Vagina (tissue), 2 donors: ENCODE results near the gene NPBWR2. TPM values are rescaled to one million over a fixed set of nuclear protein-coding genes. Genes with fewer than 3 reads are reported as not detected.

Experiments
- DNase-seq, 2 donors: peaks; one replicate each; pipeline ENCODE4 v3.0.0-alpha.2; 2017; ENCODE audit errors: extremely low spot score in 2 of 2
- H3K27ac ChIP-seq: fragments of 200-600 bp; sonication (generic); one replicate; pipeline ENCODE4 v1.5.1; 2019
- H3K27me3 ChIP-seq: fragments of 200-600 bp; sonication (generic); one replicate; pipeline ENCODE4 v1.5.1; 2019
- H3K36me3 ChIP-seq, 2 donors: fragments of 200-600 bp; sonication (generic); one replicate each; pipeline ENCODE4 v1.5.1; 2017 to 2019
- H3K4me1 ChIP-seq: fragments of 200-600 bp; sonication (generic); one replicate; pipeline ENCODE4 v1.5.1; 2019
- H3K4me3 ChIP-seq, 2 donors: fragments of 200-600 bp; sonication (generic); 1 replicate in 1 of 2; 2 replicates in 1 of 2; pipeline ENCODE4 v1.5.1; 2016 to 2019
- H3K9me3 ChIP-seq: fragments of 200-600 bp; sonication (generic); one replicate; pipeline ENCODE4 v1.5.1; 2019
- POLR2A ChIP-seq, 2 donors: fragments of 450-650 bp; IDR thresholded peaks; one replicate each; pipeline ENCODE4 v1.6.1; 2017; ENCODE audit warnings: antibody characterized with exemption in 2 of 2, mild to moderate bottlenecking in 2 of 2, moderate library complexity in 2 of 2
- POLR2AphosphoS5 ChIP-seq, 2 donors: sonication (generic); formaldehyde crosslinking; IDR thresholded peaks; one replicate each; pipeline ENCODE4 v1.9.0; 2017; ENCODE audit warnings: antibody characterized with exemption in 2 of 2, mild to moderate bottlenecking in 2 of 2, low read depth in 1 of 2; ENCODE audit not compliant: insufficient read depth in 1 of 2
- intact Hi-C: fragments of 100-400 bp; cut with DNase I; formaldehyde crosslinking; loops from one replicate; pipeline ENCODE4 v1.15.1; 2023
- total RNA-seq: library from RNA; depleted of rRNA; stranded (reverse); fragments of >200 nt; gene quantifications from one replicate; pipeline ENCODE4 v1.2.3, GENCODE V29; 2016
- TF ChIP-seq, protein P1 (sequence below), 3 experiments: fragments of 450-650 bp in 2 of 3; fragments of 200-600 bp in 1 of 3; sonication (generic) in 1 of 3; IDR thresholded peaks; one replicate each; pipeline ENCODE4 v1.5.1; 2017 to 2019; ENCODE audit warnings: antibody characterized with exemption in 3 of 3, mild to moderate bottlenecking in 2 of 3, moderate library complexity in 2 of 3

The NPBWR2 gene
- total RNA-seq, 1 donor from 2014 or later = not detected

DNA sequence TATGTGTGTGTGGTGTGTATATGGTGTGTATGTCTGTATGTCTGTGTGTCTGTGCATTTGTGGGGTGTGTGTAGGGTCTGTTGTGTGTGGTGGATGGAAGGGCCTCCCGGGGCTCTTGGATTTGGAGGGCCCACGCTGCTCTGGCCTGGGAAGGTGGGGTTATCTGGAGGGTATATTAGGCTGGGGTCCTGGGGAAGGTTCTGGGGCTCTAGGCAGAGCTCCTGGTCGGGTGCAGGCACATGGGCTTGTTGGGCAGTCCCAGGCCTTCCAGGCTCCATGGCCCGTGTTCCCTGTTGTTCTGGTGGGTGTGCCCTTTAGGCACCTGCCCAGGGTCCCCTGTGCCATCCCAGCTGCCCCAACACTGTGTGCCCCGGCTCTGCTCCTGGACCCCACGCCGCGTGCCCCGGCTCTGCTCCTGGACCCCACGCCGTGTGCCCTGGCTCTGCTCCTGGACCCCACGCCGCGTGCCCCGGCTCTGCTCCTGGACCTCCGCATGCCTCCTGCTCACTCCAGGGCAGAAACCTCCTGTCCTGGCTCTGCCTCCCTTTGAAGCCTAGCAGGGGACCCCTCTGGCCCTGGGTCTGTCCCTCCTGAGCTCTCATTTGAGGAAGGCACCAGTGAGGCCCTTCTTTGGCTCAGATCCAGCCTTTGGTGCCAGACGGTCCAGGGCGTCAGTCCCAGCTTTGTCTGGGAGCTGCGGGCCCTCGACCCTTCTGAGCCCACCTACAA lies 46.7 kb upstream of the NPBWR2 start:
- H3K27me3 ChIP-seq = no peaks in the 10 kb centered on the region
- no peak for DNase-seq
- intact Hi-C loops = no loop called here
- H3K9me3 ChIP-seq = no peaks in the 10 kb centered on the region
- H3K27ac ChIP-seq = no peak overlapping the region
- TF ChIP-seq, protein P1, sequence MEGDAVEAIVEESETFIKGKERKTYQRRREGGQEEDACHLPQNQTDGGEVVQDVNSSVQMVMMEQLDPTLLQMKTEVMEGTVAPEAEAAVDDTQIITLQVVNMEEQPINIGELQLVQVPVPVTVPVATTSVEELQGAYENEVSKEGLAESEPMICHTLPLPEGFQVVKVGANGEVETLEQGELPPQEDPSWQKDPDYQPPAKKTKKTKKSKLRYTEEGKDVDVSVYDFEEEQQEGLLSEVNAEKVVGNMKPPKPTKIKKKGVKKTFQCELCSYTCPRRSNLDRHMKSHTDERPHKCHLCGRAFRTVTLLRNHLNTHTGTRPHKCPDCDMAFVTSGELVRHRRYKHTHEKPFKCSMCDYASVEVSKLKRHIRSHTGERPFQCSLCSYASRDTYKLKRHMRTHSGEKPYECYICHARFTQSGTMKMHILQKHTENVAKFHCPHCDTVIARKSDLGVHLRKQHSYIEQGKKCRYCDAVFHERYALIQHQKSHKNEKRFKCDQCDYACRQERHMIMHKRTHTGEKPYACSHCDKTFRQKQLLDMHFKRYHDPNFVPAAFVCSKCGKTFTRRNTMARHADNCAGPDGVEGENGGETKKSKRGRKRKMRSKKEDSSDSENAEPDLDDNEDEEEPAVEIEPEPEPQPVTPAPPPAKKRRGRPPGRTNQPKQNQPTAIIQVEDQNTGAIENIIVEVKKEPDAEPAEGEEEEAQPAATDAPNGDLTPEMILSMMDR (IDR thresholded peaks at IDR 0.05) = no peak
- TF ChIP-seq POLR2AphosphoS5 (IDR thresholded peaks at IDR 0.05; ENCODE audit: insufficient read depth in 1 of 2, low read depth in 1 of 2) = no peak
- no peak for TF ChIP-seq POLR2A (IDR thresholded peaks at IDR 0.05)
- no peaks in the 10 kb centered on the region for H3K36me3 ChIP-seq
- no peak overlapping the region for H3K4me3 ChIP-seq
- H3K4me1 ChIP-seq = no peaks in the 10 kb centered on the region

DNA sequence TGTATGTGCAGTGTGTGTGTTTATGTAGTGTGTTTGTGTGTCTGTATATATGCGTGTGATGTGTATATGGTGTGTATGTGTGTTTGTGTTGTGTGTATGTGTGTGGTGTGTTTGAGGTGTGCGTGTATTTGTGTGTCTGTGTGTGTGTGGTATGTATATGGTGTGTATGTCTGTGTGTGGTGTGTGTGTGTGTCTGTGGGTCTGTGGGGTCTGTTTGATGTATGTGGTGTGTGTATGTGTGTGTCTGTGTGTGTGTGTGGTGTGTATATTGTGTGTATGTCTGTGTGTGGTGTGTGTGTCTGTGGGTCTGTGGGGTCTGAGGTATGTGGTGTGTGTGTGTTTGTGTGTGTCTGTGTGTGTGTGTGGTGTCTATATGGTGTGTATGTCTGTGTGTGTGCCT lies 46.0 kb upstream of the NPBWR2 start:
- Histone ChIP-seq H3K27ac (no peak overlapping the region), H3K4me1 (no peaks in the 10 kb centered on the region), H3K27me3 (no peaks in the 10 kb centered on the region), H3K4me3 (no peak overlapping the region), H3K36me3 (no peaks in the 10 kb centered on the region), H3K9me3 (no peaks in the 10 kb centered on the region)
- TF ChIP-seq, protein P1 (IDR thresholded peaks at IDR 0.05) = no peak
- TF ChIP-seq POLR2AphosphoS5 (IDR thresholded peaks at IDR 0.05; ENCODE audit: insufficient read depth in 1 of 2, low read depth in 1 of 2) = no peak
- TF ChIP-seq POLR2A (IDR thresholded peaks at IDR 0.05) = no peak
- DNase-seq = no peak
- intact Hi-C loops = no loop called here

DNA sequence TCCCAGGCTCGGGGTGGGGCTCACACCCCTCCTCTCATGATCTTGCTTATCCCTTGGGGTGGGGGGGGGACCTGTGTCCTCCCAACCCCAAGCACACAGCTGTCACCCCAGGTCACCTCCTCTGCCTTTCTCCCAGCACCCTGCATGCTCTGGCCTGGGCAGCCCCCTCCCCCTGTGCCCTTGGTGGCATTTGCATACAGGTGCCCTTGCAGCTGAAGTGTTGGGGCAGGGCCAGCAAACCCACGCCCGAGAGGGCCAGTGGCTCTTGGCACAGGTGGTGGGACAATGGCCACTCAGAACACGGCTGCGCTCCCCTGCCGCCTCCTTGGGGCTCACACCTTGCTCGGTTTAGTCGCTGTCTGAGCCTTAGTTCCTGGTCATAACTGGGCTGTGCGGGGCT lies 45.5 kb upstream of the NPBWR2 start:
- TF ChIP-seq POLR2AphosphoS5 (IDR thresholded peaks at IDR 0.05; ENCODE audit: insufficient read depth in 1 of 2, low read depth in 1 of 2) (no peak), POLR2A (IDR thresholded peaks at IDR 0.05) (no peak)
- TF ChIP-seq, protein P1 (IDR thresholded peaks at IDR 0.05) = no peak
- Histone ChIP-seq H3K9me3 (no peaks in the 10 kb centered on the region), H3K27me3 (no peaks in the 10 kb centered on the region), H3K36me3 (no peaks in the 10 kb centered on the region), H3K27ac (no peak overlapping the region), H3K4me3 (no peak overlapping the region), H3K4me1 (no peaks in the 10 kb centered on the region)
- intact Hi-C loops = no loop called here
- DNase-seq = no peak

DNA sequence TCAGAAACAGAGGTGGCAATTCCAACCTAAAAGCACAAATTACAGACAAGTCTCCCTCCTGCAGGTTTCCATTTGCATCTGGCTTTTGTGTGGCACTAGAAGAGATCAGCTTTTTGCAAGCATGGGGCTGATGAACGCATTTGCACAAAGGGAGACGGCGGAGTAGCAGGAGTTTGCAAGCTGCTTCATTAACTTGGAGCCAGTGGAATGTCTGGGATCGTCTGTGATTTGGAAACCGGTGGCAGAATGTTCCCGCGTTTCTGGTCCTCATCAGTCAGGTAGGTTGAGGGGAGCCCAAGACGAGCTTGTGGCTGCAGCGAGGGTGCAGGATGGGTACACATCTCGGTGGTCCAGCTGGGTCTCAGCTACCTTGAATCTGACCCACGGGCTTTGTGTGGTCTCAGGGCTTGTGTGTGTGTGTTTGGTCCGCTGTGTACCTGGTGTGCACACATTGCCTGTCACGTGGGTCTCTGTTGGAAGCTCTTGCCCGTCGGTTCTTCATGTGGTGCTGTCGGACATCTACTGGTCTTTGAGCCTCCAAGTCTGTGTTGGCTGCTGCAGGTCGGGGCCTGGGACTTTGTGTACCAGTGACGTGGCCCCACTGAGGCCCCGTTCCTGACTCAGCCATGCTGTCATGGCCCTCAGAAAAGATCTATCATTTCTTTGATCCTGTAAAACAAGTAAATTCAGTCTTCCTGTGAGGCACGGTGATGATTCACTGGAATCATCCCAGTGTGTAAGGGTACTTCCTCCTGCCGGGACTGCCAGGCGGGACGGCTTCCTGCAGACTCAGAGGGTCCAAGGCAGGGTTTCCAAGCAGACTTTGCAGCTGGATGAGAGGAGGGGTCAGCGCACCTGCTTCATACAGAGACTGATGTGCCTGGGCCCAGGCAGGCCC lies 44.5 kb upstream of the NPBWR2 start:
- H3K36me3 ChIP-seq = no peaks in the 10 kb centered on the region
- no peaks in the 10 kb centered on the region for H3K9me3 ChIP-seq
- no peak overlapping the region for H3K4me3 ChIP-seq
- peak in 1 of 2 donors; percentile 16 for TF ChIP-seq POLR2AphosphoS5 (IDR thresholded peaks at IDR 0.05; ENCODE audit: insufficient read depth in 1 of 2, low read depth in 1 of 2)
- TF ChIP-seq, protein P1 (IDR thresholded peaks at IDR 0.05) = no peak
- H3K27me3 ChIP-seq = no peaks in the 10 kb centered on the region
- no peak overlapping the region for H3K27ac ChIP-seq
- intact Hi-C loops = no loop called here
- no peaks in the 10 kb centered on the region for H3K4me1 ChIP-seq
- DNase-seq = no peak
